ENCODE results near the gene SPDEF.

The SPDEF gene

GRCh38 chr6:34512738-34513115 is 43.4 kb downstream of the SPDEF start:
- no peak for DNase-seq

GRCh38 chr6:34511915-34512737 is 44.0 kb downstream of the SPDEF start:
- DNase-seq, result no peak

GRCh38 chr6:34511214-34511914 is 44.8 kb downstream of the SPDEF start:
- no peak for DNase-seq

- no peak for DNase-seq
Observed at GRCh38 chr6:34510299-34510698, 45.8 kb downstream of the SPDEF start.

- DNase-seq, result no peak
Observed at GRCh38 chr6:34509782-34510181, 46.3 kb downstream of the SPDEF start.

- no peak for DNase-seq
Observed at GRCh38 chr6:34508425-34508824, 47.7 kb downstream of the SPDEF start.

GRCh38 chr6:34506718-34507117 is 49.4 kb downstream of the SPDEF start:
- no peak for DNase-seq

- DNase-seq, result no peak
Observed at GRCh38 chr6:34497411-34497810, 58.7 kb downstream of the SPDEF start.

- no peak for DNase-seq
Observed at GRCh38 chr6:34496103-34496685, 59.9 kb downstream of the SPDEF start.

- DNase-seq, result no peak
Observed at GRCh38 chr6:34494973-34495372, 61.2 kb downstream of the SPDEF start.

- DNase-seq, result no peak
Observed at GRCh38 chr6:34493344-34493743, 62.8 kb downstream of the SPDEF start.

GRCh38 chr6:34491091-34491430 is 65.1 kb downstream of the SPDEF start:
- peak in 1 of 2 experiments; percentile 52 for DNase-seq

- no peak for DNase-seq
Observed at GRCh38 chr6:34490390-34491090, 65.6 kb downstream of the SPDEF start.

- DNase-seq, result no peak
Observed at GRCh38 chr6:34489207-34489805, 66.8 kb downstream of the SPDEF start.
